H1 (cell line): Measurements from ENCODE around the gene AKIRIN2. TPM values are rescaled to one million over a fixed set of nuclear protein-coding genes. Genes with fewer than 3 reads are reported as not detected.

Source experiments
- CTCF ChIA-PET: fragments of 300-600 bp; sonication (Branson Sonifier 250); formaldehyde crosslinking; loops from one replicate; lab custom pipeline; 2021; ENCODE audit not compliant: partially characterized antibody; lab: Charles Lee
- POLR2A ChIA-PET: fragments of 300-600 bp; sonication (Branson Sonifier 250); formaldehyde crosslinking; loops from one replicate; lab custom pipeline; 2021; ENCODE audit warnings: inconsistent platforms; ENCODE audit not compliant: partially characterized antibody; lab: Charles Lee
- DNase-seq, 2 experiments: peaks; one replicate each; pipeline versions ENCODE4 v3.0.0 to v3.0.0-alpha.2; 2010 to 2022; ENCODE audit warnings: low spot score in 2 of 2, low read depth in 1 of 2, mixed read lengths in 1 of 2
- FAIRE-seq: peaks from 2 replicates; lab custom pipeline; 2011; peaks lifted over from hg19 to GRCh38; lab: Jason Lieb, UNC
- H2AFZ ChIP-seq: 2 replicates; pipeline ENCODE4 v1.8.1; 2012; ENCODE audit warnings: low read length, inconsistent platforms
- H2AK5ac ChIP-seq: 2 replicates; pipeline ENCODE4 v1.6.1; 2013; ENCODE audit warnings: low read depth, low read length
- H2BK120ac ChIP-seq: replicated peaks from 2 replicates; pipeline ENCODE3; 2013; ENCODE audit warnings: low read depth, low read length, inconsistent platforms
- H2BK12ac ChIP-seq: 2 replicates; pipeline ENCODE4 v1.6.1; 2013; ENCODE audit warnings: low read depth, low read length
- H2BK15ac ChIP-seq: 2 replicates; pipeline ENCODE4 v1.6.1; 2013; ENCODE audit warnings: low read length
- H2BK20ac ChIP-seq: 2 replicates; pipeline ENCODE4 v1.6.1; 2013; ENCODE audit warnings: low read length
- H2BK5ac ChIP-seq: 2 replicates; pipeline ENCODE4 v1.6.1; 2013; ENCODE audit warnings: low read depth, low read length
- H3K14ac ChIP-seq: 2 replicates; pipeline ENCODE4 v1.6.1; 2013; ENCODE audit warnings: inconsistent platforms; ENCODE audit not compliant: insufficient read length
- H3K18ac ChIP-seq: 2 replicates; pipeline ENCODE4 v1.6.1; 2013; ENCODE audit warnings: low read length; ENCODE audit errors: extremely low read depth
- H3K23ac ChIP-seq: 2 replicates; pipeline ENCODE4 v1.6.1; 2013; ENCODE audit warnings: inconsistent platforms; ENCODE audit not compliant: insufficient read length
- H3K23me2 ChIP-seq: 2 replicates; pipeline ENCODE4 v1.6.1; 2013; ENCODE audit warnings: low read depth, low read length
- H3K27ac ChIP-seq: 2 replicates; pipeline ENCODE4 v1.6.1; 2011; ENCODE audit warnings: low read depth, low read length, inconsistent platforms
- H3K27me3 ChIP-seq, 4 experiments: replicated peaks in 1 of 4; 1 replicate in 1 of 4; 2 replicates in 3 of 4; pipeline versions ENCODE4 v1.6.1 to v1.8.1; 2011 to 2013; ENCODE audit warnings: low read length in 3 of 4, mild to moderate bottlenecking in 3 of 4, inconsistent platforms in 2 of 4, mixed read lengths in 2 of 4, moderate library complexity in 1 of 4; ENCODE audit not compliant: control insufficient read depth in 3 of 4, insufficient read depth in 3 of 4; ENCODE audit errors: extremely low read depth in 1 of 4
- H3K36me3 ChIP-seq, 4 experiments: 2 replicates each; pipeline versions ENCODE4 v1.6.1 to v1.8.1; 2011 to 2013; ENCODE audit warnings: mild to moderate bottlenecking in 4 of 4, low read length in 3 of 4, moderate library complexity in 2 of 4, control low read depth in 1 of 4, inconsistent platforms in 1 of 4; ENCODE audit not compliant: insufficient read depth in 4 of 4, control insufficient read depth in 2 of 4
- H3K4ac ChIP-seq: replicated peaks from 2 replicates; pipeline ENCODE3; 2013; ENCODE audit warnings: low read length, low read depth, mixed read lengths, inconsistent platforms; ENCODE audit not compliant: insufficient read length
- H3K4me1 ChIP-seq, 4 experiments: replicated peaks in 1 of 4; 1 replicate in 1 of 4; 2 replicates in 3 of 4; pipeline versions ENCODE4 v1.6.1 to v1.8.1; 2011 to 2013; ENCODE audit warnings: low read length in 3 of 4, inconsistent platforms in 2 of 4, mixed read lengths in 1 of 4; ENCODE audit not compliant: insufficient read depth in 4 of 4, control insufficient read depth in 3 of 4
- H3K4me2 ChIP-seq, 2 experiments: 2 replicates each; pipeline versions ENCODE4 v1.6.1 to v1.8.1; 2011 to 2013; ENCODE audit warnings: low read depth in 2 of 2, low read length in 2 of 2, control low read depth in 1 of 2, inconsistent platforms in 1 of 2, mild to moderate bottlenecking in 1 of 2; ENCODE audit not compliant: insufficient read depth in 1 of 2
- H3K4me3 ChIP-seq, 4 experiments: fragments of 200-600, 300-600 bp in 1 of 4; sonication (generic), shearing (Covaris generic), sonication (Bioruptor Twin) in 1 of 4; 2 replicates each; pipeline versions ENCODE4 v1.5.1 to v1.8.1; 2011 to 2016; ENCODE audit warnings: low read length in 4 of 4, low read depth in 3 of 4, control low read depth in 2 of 4, inconsistent platforms in 2 of 4, mild to moderate bottlenecking in 2 of 4, mixed read lengths in 1 of 4, moderate library complexity in 1 of 4; ENCODE audit not compliant: insufficient read depth in 2 of 4; ENCODE audit errors: extremely low read depth in 1 of 4
- H3K56ac ChIP-seq: replicated peaks from 2 replicates; pipeline ENCODE3; 2013; ENCODE audit warnings: low read depth, mild to moderate bottlenecking, mixed read lengths, low read length, inconsistent platforms; ENCODE audit not compliant: insufficient read length
- H3K79me1 ChIP-seq: 2 replicates; pipeline ENCODE4 v1.6.1; 2013; ENCODE audit warnings: low read depth, low read length, control low read depth
- H3K79me2 ChIP-seq, 2 experiments: 2 replicates each; pipeline versions ENCODE4 v1.6.1 to v1.8.1; 2012 to 2013; ENCODE audit warnings: low read length in 2 of 2, mild to moderate bottlenecking in 2 of 2, inconsistent platforms in 1 of 2; ENCODE audit not compliant: insufficient read depth in 2 of 2, control insufficient read depth in 1 of 2
- H3K9ac ChIP-seq, 4 experiments: replicated peaks in 1 of 4; 1 replicate in 1 of 4; 2 replicates in 3 of 4; pipeline versions ENCODE4 v1.6.1 to v1.8.1; 2011 to 2013; ENCODE audit warnings: low read depth in 3 of 4, low read length in 3 of 4, control low read depth in 2 of 4, mild to moderate bottlenecking in 2 of 4, moderate library complexity in 2 of 4, inconsistent platforms in 1 of 4; ENCODE audit errors: extremely low read depth in 1 of 4
- H3K9me3 ChIP-seq, 2 experiments: 2 replicates each; pipeline versions ENCODE4 v1.6.1 to v1.8.1; 2012 to 2013; ENCODE audit warnings: mild to moderate bottlenecking in 2 of 2, moderate library complexity in 2 of 2, control low read depth in 1 of 2, inconsistent platforms in 1 of 2, low read depth in 1 of 2, low read length in 1 of 2, mixed read lengths in 1 of 2; ENCODE audit not compliant: insufficient read depth in 2 of 2
- H4K20me1 ChIP-seq, 2 experiments: replicated peaks in 1 of 2; 2 replicates each; pipeline versions ENCODE3 to v1.8.1; 2011 to 2013; ENCODE audit warnings: inconsistent platforms in 2 of 2, low read length in 2 of 2, mild to moderate bottlenecking in 1 of 2; ENCODE audit not compliant: insufficient read depth in 2 of 2, control insufficient read depth in 1 of 2
- H4K5ac ChIP-seq: 2 replicates; pipeline ENCODE4 v1.6.1; 2013; ENCODE audit warnings: low read length, low read depth, mixed read lengths, inconsistent platforms; ENCODE audit not compliant: insufficient read length
- H4K8ac ChIP-seq: 2 replicates; pipeline ENCODE4 v1.8.0; 2013; ENCODE audit warnings: mild to moderate bottlenecking, moderate library complexity, low read length, inconsistent platforms; ENCODE audit not compliant: insufficient read depth; ENCODE audit errors: extremely low read depth
- H4K91ac ChIP-seq: replicated peaks from 2 replicates; pipeline ENCODE3; 2013; ENCODE audit warnings: low read length, mixed read lengths, inconsistent platforms; ENCODE audit not compliant: insufficient read length
- NRF1 ChIP-seq: IDR thresholded peaks from 2 replicates; pipeline ENCODE4 v1.6.1; 2011; ENCODE audit warnings: mild to moderate bottlenecking, low read depth, low read length, improper control_type of control experiment
- RNF2 ChIP-seq: fragments of 200-900, 300-1000 bp; sonication (generic); IDR thresholded peaks from 2 replicates; pipeline ENCODE4 v1.7.1; 2016; ENCODE audit warnings: borderline replicate concordance, low read depth, mild to moderate bottlenecking, antibody characterized with exemption, low read length; ENCODE audit not compliant: poor library complexity, severe bottlenecking; ENCODE audit errors: missing control alignments
- SIX5 ChIP-seq: IDR thresholded peaks from 2 replicates; pipeline ENCODE4 v1.6.1; 2011; ENCODE audit warnings: mild to moderate bottlenecking, low read depth, low read length
- TAF1 ChIP-seq: IDR thresholded peaks from 2 replicates; pipeline ENCODE4 v1.6.1; 2011; ENCODE audit warnings: mild to moderate bottlenecking, low read depth, low read length
- YY1 ChIP-seq: IDR thresholded peaks from 2 replicates; pipeline ENCODE4 v1.6.1; 2011; ENCODE audit warnings: low read depth, mild to moderate bottlenecking, low read length
- WGBS, 2 experiments: shearing (Covaris generic) in 1 of 2; methylation state at CpG; one replicate each; pipeline versions ENCODE4 v1.1.6 to v1.1.7; 2013 to 2015; ENCODE audit warnings: low lambda C conversion rate in 2 of 2, mixed read lengths in 2 of 2, inconsistent platforms in 1 of 2, low coverage in 1 of 2, missing lambda C conversion rate in 1 of 2; ENCODE audit not compliant: insufficient replicate concordance in 2 of 2, insufficient coverage in 1 of 2, insufficient read length in 1 of 2; ENCODE audit errors: extremely low coverage in 1 of 2, missing lambda C conversion rate in 1 of 2; 5-methylcytosine and 5-hydroxymethylcytosine counted together
- polyA plus RNA-seq, 7 experiments: library from polyadenylated mRNA; depleted of rRNA in 3 of 7; stranded (reverse) in 5 of 7; unstranded in 2 of 7; fragments of >200 nt in 5 of 7; fragments of 200-250 nt in 2 of 7; gene quantifications; 1 replicate in 5 of 7; 2 replicates in 1 of 7; 4 replicates in 1 of 7; pipeline versions ENCODE4 v1.2.1 to v1.2.3, GENCODE V29; 2011 to 2013; ENCODE audit warnings: missing spikeins in 2 of 7, mixed read lengths in 2 of 7
- total RNA-seq: library from RNA; stranded (reverse); fragmentation: NEBNext Ultra II Directional; extraction: Animal tissue kit (Norgen Biotek cat#: 25700); gene quantifications from 2 replicates; pipeline ENCODE4 v1.2.1, GENCODE V29; 2021

Gene AKIRIN2
- total and polyA plus RNA-seq, 2 of the 8 experiments (the other 6 are each of a cell fraction or from before 2014, with no cell fraction given) = 35.6 to 75.3 TPM

DNA sequence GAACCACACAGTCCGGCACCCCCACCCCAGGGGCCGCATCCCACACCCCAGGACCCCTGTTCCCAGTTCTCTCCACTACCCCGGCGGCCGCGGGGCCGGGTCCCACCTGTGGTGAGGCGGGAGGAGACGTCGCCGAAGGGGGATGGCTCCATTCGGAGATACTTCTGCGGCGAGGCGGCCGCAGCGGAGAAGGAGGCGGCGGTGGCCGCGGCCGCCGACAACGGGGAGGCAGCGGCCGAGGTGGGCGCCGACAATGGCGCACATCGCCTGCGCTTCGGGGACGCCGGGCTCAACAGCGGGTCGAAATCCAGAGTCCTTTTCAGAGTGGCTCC is 723 bp downstream of the AKIRIN2 start:
- Histone ChIP-seq H2AFZ (no peak overlapping the region), H3K14ac (no peak overlapping the region), H3K18ac (peak overlapping the region; percentile 84), H2BK120ac (peak overlapping the region; percentile 47), H2BK5ac (peak overlapping the region; percentile 97), H3K9me3 (no peaks in the 10 kb centered on the region), H3K27me3 (no peaks in the 10 kb centered on the region), H3K79me1 (no peaks in the 10 kb centered on the region), H3K23me2 (peaks cover 4% of the 10 kb centered on the region), H3K27ac (peak overlapping the region; percentile 92), H2BK12ac (no peak overlapping the region), H3K4me2 (peak overlapping the region; percentile 58 to 77), H2BK15ac (no peak overlapping the region), H3K36me3 (no peaks in the 10 kb centered on the region), H3K4me1 (peaks cover 0 to 8% (median 0%) of the 10 kb centered on the region in 4 experiments; a peak in 2 of 7 replicates), H2AK5ac (no peak overlapping the region), H4K20me1 (peaks cover 15 to 18% of the 10 kb centered on the region in 2 experiments), H4K8ac (peak overlapping the region; percentile 97), H4K91ac (no peak overlapping the region), H4K5ac (peak overlapping the region; percentile 97), H2BK20ac (no peak overlapping the region), H3K4me3 (peak overlapping the region; percentile 95 to 99 (median 95)), H3K23ac (no peak overlapping the region), H3K56ac (peak overlapping the region; percentile 92), H3K79me2 (peaks cover 45 to 57% of the 10 kb centered on the region in 2 experiments), H3K9ac (peak overlapping the region; percentile 90 to 93 (median 92)), H3K4ac (peak overlapping the region; percentile 99)
- POLR2A ChIA-PET = interaction anchor here (0.6 to 3.0 kb wide), 22 partner anchors 9 to 1379 kb away, joined by 3 to 36 read pairs (median 5); partner anchors contain the start of genes ORC3, PNRC1 and RARS2
- FAIRE-seq (no peak), DNase-seq (peak in 1 of 2 experiments; percentile 52)
- WGBS, 2 experiments = 0% methylated on average over 15 of the region's 36 CpGs; no CpG with 5 or more reads in 1 of the 2 experiments
- TF ChIP-seq TAF1 (0 out of 2 replicates have a peak, but pooled peaks have one; percentile 9), SIX5 (no peak), YY1 (0 out of 2 replicates have a peak, but pooled peaks have one; percentile 37), NRF1 (no peak), RNF2 (no peak)
- CTCF ChIA-PET = interaction anchor here (0.6 kb wide), 1 partner anchor 71 kb away, joined by 3 read pairs; no protein-coding TSS in a partner anchor
